GF-D8 (cell line): ENCODE results near the gene HHAT.

ENCODE experiments used
- DNase-seq: peaks from one replicate; lab custom pipeline; 2025; lab: John Stamatoyannopoulos, UW

HHAT gene

DNA sequence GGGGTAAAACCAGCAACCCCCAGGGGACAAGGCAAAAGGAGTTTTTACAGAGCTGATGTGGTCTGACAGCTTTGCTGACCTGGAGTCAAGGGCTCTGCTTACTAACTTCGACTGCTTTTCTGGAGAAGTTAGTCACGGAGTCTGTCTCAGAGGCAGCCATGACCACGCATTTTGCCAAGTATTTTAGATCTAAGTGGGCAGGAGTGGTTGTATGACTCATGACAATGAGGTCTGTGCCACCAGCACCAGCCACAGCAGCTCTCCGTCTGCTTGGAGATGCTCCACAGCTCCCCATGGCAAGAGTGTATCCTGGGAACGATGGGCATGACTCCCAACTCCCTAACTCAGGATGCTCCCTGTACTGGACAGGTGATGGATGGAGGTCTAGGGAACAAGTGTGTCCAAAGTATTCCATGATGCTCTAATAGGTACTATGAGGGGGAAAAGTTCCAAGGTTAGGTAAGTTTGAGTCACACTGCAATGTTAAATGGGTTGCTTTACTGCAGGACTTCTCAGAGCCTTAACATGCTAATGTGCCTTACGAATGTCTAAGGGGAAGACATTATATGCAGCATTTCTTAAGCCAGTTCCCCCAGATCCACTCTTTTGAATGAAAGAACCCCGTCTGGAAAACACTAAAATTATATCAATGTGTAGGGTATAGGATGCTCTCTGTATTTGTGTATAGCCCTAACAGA lies 359.0 kb downstream of the HHAT start:
- DNase-seq, result no peak

DNA sequence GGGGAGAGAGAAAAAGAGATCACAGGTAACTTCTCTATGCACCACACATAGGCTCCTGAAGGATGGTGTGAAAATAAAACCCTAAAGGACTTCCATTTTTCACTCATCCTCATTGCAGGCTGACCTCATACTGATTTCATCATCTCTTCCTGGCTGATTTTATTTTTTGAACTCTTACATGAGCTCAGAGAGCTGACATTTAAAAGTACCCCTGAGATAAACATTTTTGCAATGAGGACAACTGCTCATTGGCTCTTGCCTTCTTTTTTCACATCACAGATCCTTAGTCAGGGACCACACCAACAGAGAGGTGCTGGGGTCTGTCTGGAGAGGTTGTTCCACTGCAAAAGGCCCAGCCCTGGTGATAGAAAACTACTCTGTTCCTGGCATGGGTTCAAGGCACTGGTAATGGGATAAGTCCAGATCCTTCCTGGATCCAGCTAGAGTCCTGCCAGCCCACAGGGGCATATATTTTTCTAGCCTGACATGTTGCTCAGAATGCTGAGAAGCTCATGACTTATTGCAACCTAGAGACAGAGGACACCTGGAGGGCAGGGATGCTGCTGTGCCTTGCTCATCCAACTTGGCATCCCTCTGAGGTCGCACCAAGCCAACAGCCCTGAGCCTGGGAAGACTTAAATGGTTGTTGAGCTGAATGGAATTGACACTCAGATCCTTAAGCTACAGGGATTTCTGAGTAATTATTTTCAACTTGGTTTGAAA lies 360.0 kb downstream of the HHAT start:
- DNase-seq, result no peak

GRCh38 chr1:210689826-210690225 lies 361.1 kb downstream of the HHAT start:
- DNase-seq, result no peak

DNA sequence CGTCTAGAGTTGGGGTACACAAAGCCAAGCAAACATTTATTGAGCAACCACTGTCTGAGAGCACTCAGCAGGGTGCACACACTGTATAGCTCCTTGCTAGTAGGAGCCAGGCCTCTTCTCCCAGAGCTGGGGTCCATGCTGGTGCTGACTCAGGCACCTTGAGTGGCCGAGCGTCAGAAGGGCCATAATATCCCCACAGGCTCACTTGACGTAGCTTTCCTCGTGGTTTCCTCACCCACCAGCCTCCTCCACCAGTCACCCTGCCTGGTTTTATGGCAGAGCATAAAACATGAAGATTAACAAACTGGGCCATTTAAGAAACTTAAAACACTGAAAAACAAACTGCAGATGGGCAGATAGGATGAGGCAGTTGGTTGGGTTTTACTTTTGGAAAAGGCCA lies 361.5 kb downstream of the HHAT start:
- no peak for DNase-seq

DNA sequence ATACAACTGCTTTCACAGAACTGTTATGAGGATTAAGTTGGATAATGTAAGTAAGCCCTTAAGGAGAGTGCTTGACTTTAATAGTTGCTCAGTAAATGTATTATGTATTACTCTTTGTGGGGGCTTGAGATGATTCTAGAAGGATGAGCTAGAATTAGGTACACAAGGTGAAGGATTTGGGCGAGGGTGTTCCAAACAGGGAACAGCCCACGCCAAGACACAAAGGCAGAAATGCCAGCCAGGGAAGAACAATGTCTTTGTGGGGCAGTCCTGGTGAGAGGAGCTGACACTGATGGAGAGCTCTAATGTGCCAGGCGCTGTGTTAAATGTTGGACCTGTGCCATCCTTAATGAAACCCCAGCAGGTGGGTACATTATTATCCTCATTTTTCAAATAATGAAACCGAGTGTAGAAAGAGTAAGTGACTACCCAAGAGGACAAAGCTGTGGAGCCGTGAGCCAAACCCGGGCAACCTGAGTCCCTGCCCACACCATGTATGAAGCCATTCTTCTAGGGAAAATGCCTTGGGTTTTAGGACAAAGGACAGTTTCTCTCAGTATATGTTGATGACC lies 362.4 kb downstream of the HHAT start:
- no peak for DNase-seq

GRCh38 chr1:210692796-210693195 lies 364.1 kb downstream of the HHAT start:
- peak; percentile 1 for DNase-seq

GRCh38 chr1:210695026-210695425 lies 366.3 kb downstream of the HHAT start:
- DNase-seq, result no peak

GRCh38 chr1:210696709-210697108 lies 368.0 kb downstream of the HHAT start:
- no peak for DNase-seq

GRCh38 chr1:210697185-210697584 lies 368.5 kb downstream of the HHAT start:
- no peak for DNase-seq

DNA sequence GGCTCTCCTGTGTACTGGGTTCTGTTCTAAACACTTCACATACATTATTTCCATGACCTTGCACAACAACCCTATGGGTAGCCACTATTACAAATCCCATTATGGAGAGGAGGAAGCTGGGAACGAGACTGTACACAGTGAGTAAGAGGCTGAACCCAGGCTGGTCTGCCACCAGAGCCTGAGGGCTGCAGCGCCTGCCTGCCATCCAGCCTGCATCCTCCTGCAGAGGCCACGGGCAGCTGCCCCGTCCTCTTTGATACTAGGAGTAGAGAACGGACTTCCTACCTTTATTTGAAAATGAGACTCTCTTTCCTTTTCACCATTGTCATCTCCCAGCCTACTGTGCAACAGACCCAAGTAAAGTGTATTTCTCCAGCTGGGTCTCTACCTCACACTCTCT lies 370.0 kb downstream of the HHAT start:
- DNase-seq, result no peak

GRCh38 chr1:210700083-210700482 lies 371.4 kb downstream of the HHAT start:
- DNase-seq, result no peak

DNA sequence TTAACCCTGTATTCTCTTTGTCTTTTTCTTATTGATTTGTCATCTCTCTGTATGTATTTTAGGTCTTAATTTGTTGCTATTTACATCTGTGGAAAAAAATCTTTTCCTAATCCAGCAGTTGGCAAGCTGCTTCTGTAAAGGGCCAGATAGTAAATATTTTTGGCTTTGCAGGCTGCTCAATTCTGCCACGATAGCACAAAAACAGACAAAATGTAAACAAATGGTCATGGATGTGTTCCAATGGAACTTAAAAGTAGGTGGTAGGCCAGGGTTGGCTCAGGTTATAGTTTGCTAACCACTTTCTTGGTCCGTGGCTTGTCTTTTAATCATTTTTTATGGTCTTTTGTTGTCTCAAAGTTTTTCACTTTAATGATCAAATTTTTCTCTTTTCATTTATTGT lies 371.8 kb downstream of the HHAT start:
- DNase-seq, result no peak

DNA sequence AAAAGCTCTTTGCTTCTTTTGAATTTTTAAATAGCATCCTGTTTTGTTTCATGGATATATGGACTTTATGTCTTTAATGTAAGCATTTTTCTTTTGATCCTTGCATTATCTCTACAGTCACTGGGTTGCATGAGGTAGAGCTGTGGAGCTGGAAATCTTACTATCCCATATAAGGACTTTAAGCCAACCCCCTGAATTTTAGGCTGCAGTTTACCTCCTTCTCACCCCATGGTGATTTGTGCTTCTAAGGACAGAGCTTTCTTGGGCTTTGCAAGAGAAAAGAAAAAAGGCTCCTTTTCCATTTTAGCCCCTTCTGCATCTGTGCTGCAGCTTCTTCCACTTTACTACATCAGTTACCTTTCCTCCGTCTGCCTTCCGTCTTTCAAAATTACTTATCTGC lies 373.8 kb downstream of the HHAT start:
- no peak for DNase-seq

DNA sequence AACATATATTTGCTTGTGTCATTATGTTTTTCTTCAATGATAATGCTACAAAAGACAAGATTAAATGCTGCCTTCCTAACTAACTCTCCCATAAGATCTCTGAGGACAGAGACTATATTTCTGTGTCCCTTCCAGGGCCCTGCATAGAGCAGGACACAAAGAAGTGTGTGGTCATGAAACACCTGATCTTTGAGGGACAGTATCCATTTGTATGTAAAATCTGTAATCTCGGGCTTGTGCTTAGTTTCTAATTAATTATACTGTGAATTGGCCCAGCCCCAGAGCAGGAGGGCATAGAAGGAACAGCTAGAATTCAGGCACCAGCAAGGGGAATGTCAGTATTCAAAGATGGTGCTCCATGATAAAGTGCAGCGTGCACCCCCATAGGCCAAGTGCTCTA lies 374.9 kb downstream of the HHAT start:
- DNase-seq, result no peak

GRCh38 chr1:210705086-210705485 lies 376.4 kb downstream of the HHAT start:
- no peak for DNase-seq

- no peak for DNase-seq
Measured at GRCh38 chr1:210706246-210706645, 377.5 kb downstream of the HHAT start.

DNA sequence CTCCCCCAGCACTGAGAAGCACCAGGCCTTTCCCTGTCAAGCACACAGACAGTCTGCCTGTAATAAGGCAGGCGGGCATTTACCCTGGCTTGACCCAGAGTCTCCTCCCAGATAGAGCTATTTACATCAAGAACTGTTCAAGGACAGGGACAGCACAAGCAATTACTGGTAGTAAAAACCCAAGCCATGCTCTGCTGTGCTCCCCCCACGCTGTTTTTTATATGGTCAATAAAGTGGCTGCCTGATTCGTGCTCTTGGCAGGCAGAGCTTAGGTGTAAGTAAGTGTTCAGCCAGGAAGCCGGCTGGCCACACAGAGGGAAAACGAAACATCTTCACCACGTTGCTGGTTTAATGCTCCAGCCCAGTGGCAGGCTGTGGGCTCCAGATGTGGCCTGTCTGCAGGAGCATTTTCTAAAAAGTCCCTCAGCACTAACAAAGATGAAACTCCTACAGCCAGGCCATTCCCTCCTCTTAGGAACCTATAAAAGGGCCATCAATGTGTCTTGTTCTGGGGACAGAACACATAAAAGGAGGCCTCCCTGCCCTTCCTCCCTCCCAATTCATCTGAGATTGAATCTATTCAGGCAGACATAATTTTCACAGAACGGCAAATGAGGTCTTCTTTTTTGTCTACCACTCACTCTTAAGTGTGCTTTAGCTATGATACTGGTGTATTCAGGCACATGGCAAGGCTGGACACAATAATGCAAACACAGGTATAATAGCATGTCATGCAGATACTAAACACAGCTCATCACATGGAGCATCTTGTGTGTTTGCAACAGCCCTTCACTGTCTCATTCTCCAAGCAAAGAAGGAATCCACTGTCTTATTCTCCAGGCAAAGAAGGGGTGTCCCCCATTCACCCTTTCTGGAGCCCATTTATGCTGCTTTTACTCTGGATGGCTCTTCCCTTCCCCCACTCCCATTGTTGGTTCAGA lies 378.9 kb downstream of the HHAT start:
- DNase-seq, result no peak

- DNase-seq, result no peak
Measured at GRCh38 chr1:210709701-210710100, 381.0 kb downstream of the HHAT start.

DNA sequence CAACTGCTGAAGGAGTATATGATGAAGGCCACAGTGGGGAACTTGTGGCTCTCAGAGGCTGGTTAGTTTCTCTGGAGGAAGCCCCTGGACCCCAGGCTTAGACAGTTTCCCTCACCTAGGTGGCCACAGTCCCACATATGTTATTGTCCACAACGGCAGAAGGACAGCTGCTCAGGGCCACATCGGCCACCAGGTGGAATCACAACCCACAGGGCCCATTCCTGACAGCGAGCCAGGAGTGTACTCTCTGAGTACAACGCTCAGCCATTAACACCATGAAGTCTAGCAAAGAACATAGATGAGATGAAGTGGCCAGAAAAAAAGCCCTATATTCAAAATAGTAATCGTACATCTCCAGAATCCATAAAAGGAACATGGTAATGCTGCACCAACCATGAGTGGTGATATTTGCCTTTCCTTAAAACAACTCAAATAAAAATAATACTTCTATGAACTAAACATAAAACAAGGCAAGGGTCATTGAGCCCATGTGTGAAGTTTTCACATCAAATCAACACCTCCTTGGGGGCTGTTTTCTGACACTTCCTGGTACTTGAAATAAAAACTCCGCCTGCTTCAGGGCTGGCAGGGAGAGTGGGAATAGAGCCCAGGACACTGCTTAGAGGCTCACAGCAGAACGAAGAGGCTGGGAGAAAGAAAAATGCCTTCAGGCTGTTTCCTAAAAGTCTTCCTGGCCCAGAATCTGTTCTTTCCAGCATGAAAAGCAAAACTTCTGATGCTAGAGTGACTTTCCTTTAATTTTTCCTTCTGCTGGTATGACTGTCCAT lies 383.3 kb downstream of the HHAT start:
- no peak for DNase-seq

DNA sequence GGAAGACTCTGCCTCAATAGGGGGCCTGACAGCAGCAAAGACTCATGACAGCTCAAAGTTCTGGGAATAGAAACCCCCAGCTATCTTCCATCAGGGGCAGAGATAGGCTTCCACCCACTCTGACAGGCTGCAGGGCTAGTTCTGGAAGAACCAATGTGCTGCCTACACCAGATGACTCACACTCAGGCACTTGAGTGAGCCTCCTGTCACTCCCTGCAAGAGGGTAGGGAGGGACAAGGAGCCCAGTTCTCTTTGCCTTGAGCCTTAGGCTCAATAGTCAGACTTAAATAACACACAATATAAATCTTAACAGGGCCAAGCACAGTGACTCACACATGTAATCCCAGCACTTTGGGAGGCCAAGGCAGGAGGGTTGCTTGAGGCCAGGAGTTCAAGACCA lies 386.4 kb downstream of the HHAT start:
- no peak for DNase-seq

GRCh38 chr1:210722410-210723081 lies 393.8 kb downstream of the HHAT start:
- DNase-seq, result no peak
